GM19025 (cell line): ENCODE results near the gene C14orf93.
"Not testable (repeated sequence)": the region's sequence is repeated elsewhere in the genome, so short reads cannot be mapped to it uniquely, and the experiment has no call there.

Experiments used
- ATAC-seq: cut with Tn5 transposase; IDR thresholded peaks from one replicate; pipeline ENCODE4 v1.9.1; 2021; ENCODE audit warnings: mild to moderate bottlenecking, low read depth, moderate library complexity; ENCODE audit not compliant: unreplicated experiment

C14orf93 gene

GRCh38 chr14:22977684-22978486 is 32.1 kb downstream of the C14orf93 start:
- ATAC-seq: no peak

GRCh38 chr14:22977434-22977683 is 32.6 kb downstream of the C14orf93 start:
- no peak for ATAC-seq

DNA sequence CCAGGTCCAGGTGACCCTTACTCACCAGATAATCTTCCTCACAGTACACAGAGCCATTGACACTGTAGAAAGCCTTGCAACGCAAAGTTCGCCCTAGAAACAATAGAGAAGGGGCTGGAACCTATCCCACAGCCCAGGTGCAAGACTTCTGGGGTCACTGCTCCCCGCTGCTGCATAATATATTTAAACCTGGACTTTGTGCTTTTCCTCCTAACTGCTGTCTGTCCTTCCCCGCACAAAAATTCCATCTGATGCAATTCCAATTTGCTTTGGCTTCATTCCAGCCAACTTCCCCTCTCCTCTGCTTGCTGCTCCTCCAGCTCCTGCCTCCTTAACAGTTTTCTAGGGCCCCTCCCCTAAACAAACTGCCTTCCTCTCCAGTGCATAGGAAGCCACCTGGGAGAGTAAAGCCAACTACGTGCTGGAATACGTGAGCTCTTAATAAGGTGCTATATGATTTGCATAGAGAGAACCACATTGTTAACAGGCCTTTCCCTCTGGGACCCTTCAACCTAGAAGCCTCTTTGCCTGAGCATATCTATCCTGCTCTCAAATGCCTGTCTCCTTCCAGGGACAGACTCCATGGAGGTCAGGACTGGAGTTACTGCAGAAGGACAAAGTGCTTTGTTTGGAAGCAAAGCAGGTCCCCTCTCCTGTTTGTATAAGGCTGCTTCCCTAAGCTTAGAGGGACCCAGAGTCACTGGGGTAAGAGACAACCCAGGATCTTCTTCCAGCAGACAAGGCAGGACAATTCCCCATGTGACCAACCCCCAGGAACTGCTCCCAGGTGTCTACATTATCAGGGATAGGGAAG is 33.1 kb downstream of the C14orf93 start:
- ATAC-seq: no peak

GRCh38 chr14:22974530-22975313 is 35.2 kb downstream of the C14orf93 start:
- no peak for ATAC-seq

DNA sequence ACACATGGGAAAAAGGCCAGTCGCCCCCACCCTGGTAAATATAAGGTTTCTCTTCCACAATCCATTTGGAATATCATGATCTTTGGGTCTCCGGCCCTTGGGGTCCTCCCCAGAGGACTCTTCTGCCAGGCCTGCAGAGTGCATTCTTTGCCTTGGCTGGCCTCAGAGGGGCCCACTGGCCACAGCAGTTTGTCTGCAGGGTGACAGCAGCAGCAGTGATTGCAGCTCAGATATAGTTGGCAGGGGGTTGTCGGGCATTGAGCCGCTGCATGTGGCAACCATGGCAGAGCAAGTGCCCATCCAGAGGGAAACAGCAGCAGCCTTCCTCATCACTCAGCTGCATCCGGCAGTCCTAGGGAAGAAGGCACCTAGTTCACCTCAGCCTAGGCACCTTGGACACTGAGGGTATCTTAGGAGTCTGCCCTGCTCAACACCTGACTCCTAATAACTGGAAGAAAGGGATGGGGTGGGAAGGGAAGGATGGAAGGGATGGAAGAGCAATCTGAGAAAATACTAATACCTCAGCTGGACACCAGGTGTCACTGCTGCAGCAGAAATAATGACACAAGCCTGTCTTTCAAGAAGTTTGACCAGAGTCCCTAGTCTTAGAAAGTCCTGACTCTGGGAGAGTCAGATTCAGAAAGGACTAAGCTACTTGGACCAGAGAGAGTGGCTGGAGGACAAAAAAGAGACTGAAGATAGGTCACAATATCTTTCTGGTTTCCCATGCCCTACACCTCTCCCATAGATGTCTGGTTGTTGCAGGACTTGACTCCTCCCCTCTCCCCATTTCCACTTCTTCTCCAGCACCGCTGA is 36.5 kb downstream of the C14orf93 start:
- ATAC-seq: no peak

- ATAC-seq: no peak
Observed at GRCh38 chr14:22972313-22972930, 37.5 kb downstream of the C14orf93 start.

DNA sequence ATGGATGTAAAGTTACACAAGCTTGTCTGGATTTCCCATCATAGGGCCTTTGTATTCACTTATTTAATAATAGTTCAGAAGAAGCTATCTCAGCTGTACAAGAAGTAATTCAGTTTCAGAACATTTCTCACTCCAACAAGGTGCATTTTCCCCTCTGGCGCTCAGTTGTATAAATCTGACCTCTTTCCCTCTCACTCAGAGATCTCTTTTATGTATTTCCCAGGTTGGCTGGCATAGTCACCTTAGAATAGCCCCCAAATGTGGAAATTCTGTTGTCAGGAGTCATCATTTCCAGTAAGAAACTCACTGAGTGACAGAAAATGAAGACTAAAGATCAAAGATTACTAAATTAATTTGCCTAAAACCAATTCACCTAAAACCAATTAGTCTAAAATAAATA is 38.8 kb downstream of the C14orf93 start:
- ATAC-seq: no peak

DNA sequence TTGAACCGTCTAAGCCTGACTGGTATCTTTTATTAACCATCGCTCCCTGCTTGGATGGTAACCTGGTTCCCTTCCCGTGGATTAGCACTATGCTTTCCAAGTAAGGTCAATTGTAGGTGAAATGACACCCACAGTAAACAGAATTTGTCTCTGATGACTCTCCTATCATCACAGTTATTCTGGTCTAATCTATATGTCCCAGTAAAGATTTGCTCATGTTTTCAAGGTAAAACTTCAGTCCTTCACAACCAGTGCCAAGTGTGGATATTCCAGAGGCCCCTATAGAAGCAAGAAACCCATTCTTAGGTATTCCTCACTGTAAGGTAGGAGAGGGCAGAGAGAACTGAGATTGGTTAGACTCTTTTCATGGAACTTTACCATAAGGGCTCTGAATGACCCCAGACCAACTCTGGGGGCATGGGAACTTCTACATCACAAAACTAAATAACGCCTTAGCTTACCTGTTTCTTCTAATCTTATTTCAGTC is 43.1 kb downstream of the C14orf93 start:
- no peak for ATAC-seq

DNA sequence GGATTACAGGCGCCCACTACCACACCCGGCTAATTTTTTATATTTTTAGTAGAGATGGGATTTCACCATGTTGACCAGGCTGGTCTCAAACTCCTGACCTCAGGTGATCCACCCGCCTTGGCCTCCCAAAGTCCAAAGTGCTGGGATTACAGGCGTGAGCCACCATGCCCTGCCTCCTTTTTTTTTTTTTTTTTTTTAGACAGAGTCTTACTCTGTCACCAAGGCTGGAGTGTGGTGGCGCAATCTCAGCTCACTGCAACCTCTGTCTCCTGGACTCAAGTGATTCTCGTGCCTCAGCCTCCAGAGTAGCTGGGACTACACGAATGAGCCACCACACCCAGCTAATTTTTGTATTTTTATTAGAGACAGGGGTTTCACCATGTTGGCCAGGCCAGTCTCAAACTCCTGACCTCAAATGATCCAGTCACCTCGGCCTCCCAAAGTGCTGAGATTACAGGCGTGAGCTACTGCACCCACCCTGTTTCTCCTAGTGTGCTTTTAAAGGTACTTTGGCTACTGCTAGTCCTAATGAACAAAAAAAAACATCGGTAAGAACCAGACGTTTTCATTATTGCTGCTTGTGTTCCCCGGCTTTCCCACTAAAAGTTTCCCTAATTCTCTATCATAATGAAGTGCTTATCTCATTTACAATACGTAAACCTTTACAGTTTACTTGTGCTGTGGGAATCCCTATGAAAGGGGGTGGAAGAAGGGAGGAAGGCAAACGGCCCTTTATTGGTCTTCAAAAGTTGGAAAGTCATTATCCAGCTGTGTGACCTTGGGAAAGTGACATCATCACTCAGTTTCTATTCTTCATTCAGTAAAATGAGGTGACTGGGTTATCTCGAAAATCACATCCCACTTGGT is 43.8 kb downstream of the C14orf93 start:
- ATAC-seq: not testable (repeated sequence)

DNA sequence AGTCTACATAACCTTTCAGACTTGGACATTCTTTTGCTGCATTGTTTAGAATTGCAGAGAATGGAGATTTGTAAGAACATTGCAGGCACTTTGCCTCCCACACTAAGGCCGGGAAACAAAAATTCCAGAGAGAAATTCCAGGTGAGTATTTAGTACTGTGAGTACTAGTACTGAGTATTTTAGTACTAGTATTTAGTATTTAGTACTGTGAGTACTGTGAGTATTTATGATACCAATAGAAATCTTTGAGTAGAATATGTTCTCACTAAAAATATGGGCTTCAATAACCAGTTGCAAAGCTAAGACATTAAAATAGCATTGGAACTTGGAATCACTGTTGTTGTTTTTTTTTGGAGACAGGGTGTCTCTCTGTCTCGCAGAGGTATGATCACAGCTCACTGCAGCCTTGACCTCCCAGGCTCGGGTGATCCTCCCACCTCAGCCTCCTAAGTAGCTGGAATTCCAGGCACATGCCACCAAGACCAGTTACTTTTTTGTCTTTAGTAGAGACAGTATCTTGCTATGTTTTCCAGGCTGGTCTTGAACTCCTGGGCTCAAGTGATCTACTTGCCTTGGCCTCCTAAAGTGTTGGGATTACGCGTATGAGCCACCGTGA is 47.8 kb downstream of the C14orf93 start:
- ATAC-seq: no peak

- ATAC-seq: no peak
Observed at GRCh38 chr14:22955702-22956569, 54.0 kb downstream of the C14orf93 start.

DNA sequence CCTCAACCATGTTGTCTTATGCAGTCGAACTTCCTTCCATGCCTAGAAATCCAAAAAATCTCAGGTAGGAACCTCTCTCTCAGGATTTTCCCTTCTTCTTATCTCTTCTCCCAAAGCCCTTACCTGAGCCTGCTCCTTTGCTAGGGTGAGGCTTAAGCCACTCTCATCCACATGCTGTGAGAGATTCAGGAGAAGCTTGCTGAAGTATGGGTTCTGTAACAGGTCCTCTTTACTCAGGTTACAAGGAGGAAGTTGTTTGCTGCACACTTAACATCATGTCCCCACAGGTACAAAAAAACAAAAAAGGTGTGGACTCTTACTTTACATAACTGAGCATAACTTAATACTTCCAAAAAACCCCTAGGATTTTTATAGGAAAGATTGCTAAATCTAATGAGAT is 57.5 kb downstream of the C14orf93 start:
- ATAC-seq: no peak

DNA sequence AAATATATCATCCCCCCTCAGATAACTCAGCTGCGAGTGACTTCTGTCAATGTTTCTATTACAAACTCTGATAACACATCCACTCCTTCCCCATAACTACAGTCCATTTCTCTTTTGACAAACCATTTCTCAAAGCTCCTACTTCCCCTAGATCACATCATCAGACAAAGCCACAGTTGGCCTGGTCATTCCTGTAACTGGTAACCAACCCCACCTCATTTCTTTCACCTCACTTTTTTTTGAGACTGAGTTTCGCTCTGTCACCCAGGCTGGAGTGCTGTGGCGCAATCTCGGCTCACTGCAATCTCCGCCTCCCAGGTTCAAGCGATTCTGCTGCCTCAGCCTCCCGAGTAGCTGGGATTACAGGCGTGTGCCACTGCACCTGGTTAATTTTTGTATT is 58.1 kb downstream of the C14orf93 start:
- not testable (repeated sequence) for ATAC-seq

GRCh38 chr14:22945642-22946041 is 64.3 kb downstream of the C14orf93 start:
- no peak for ATAC-seq

DNA sequence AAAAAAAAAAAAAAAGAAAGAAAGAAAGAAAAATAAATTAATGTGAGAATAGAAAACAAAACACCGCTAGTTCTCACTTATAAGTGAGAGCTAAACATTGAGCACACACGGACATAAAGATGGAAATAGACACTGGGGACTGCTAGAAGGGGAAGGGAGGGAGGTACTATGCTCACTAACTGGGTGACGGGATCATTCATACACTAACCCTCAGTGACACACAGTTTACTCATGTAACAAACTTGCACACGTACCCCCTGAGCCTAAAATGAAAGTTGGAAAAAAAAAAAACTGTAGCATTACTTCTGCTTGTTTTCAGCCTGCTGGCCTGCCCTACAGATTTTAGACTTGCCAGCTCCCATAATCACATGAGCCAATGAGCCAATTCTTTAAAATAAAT is 70.3 kb downstream of the C14orf93 start:
- no peak for ATAC-seq
